ENCODE measurements around the gene MPHOSPH9. TPM values are rescaled to one million over a fixed set of nuclear protein-coding genes. Genes with fewer than 3 reads are reported as not detected.

MPHOSPH9 gene
- total RNA-seq, 1 experiment from 2014 or later: 72.3 TPM

DNA sequence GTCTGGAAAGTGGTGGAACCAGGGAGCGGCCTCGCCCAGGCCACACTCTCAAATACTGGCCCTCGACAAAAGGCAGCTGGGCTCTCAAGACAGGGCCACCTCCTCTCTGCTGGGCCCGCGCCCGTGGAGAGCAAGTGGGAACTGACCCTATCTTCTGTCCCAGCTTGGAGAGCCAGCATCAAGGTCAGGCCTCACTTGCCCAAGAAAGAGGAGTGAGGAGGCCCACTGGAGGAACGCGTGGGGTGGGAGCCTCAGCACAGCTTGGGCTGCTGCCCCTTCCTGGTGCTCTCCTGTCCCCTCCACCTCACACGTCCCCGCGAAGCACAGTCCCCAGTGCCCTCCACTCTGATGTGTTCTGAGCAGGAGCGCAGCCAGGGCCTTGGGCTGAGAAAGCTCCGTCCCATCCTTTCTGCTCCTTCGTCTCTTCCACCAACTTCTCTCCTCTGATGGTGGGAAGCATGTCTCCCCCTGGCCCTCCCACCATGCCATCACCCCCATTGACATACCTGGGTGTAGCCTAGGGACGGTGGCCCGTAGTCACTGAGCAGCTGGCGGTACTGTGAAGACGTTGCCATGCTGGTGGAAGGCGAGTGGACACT lies 33.8 kb upstream of the MPHOSPH9 start:
- Histone ChIP-seq H3K4me1 (ENCODE audit: control insufficient read depth, insufficient read depth, low read length) (peaks cover 5% of the 10 kb centered on the region), H3K27ac (ENCODE audit: low read length) (no peak overlapping the region), H3K27me3 (ENCODE audit: control insufficient read depth, insufficient read depth, low read length) (no peaks in the 10 kb centered on the region), H3K36me3 (ENCODE audit: control insufficient read depth, insufficient read depth, low read length) (no peaks in the 10 kb centered on the region; the same call in 1 of the 2 replicates), H3K4me3 (ENCODE audit: low read depth in 2 of 2, low read length in 2 of 2) (no peak overlapping the region), H3K9me3 (ENCODE audit: control insufficient read depth, insufficient read depth, low read depth, low read length) (no peaks in the 10 kb centered on the region)
- no peak for DNase-seq (ENCODE audit: low read depth, low spot score)
- ATAC-seq: no peak
- ChIA-PET POLR2A (no interaction called here), CTCF (no interaction called here)
- intact Hi-C loops (cut with micrococcal nuclease; ENCODE audit: unreplicated experiment) (no loop called here), in situ Hi-C loops (cut with HindIII; ENCODE audit: low pct_unique_long_range_greater_than_20kb, low sequenced_read_pairs) (no loop called here)
- no peak for TF ChIP-seq TCF7L2 (IDR thresholded peaks at IDR 0.05; ENCODE audit: low read depth, low read length)
- TF ChIP-seq, protein P1, sequence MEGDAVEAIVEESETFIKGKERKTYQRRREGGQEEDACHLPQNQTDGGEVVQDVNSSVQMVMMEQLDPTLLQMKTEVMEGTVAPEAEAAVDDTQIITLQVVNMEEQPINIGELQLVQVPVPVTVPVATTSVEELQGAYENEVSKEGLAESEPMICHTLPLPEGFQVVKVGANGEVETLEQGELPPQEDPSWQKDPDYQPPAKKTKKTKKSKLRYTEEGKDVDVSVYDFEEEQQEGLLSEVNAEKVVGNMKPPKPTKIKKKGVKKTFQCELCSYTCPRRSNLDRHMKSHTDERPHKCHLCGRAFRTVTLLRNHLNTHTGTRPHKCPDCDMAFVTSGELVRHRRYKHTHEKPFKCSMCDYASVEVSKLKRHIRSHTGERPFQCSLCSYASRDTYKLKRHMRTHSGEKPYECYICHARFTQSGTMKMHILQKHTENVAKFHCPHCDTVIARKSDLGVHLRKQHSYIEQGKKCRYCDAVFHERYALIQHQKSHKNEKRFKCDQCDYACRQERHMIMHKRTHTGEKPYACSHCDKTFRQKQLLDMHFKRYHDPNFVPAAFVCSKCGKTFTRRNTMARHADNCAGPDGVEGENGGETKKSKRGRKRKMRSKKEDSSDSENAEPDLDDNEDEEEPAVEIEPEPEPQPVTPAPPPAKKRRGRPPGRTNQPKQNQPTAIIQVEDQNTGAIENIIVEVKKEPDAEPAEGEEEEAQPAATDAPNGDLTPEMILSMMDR (IDR thresholded peaks at IDR 0.05): no peak
- no peak for TF ChIP-seq POLR2AphosphoS5 (IDR thresholded peaks at IDR 0.05; ENCODE audit: low read depth, low read length)
- no TSS peak for BruUV-seq (replicated peaks)

DNA sequence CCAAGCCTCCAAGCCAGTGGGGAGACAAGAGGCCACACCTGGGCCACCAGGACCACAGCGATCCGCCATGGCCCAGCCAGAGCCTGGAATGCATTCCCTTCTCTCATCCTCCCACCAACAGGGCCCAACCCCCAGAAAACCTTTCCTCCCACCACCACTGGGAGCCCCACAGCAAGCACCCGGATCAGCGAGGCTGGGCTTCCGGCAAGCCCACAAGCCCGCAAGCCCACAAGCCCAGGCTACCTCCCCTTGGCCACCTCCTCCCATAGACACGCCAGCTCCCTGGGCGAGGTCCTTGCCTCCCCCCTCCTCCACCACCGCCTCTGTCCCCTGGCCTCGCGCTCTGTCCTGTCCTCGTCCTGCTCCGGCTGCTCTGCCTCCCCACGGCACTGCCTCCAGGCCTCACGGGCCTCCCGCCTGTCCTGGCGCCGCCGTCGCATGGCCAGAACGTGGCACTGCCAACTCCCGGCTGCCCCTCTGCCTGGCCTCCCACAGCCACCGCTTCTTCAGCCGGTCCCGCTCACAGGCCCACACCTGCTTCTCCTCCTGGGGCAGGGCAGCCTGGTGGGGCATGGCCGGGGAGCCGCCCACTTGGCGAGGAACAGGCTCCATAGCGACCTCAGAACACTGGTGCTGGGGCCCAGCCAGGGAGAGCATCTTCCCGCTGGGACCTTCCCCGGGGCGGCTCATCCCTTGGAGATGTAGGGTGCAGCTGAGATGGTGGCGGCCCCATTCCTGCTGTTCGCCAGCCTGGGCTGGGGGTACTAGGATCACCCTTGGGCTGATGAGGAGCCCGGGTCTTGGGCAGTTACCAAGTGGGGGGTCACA lies 33.1 kb upstream of the MPHOSPH9 start:
- ATAC-seq: no peak
- BruUV-seq (replicated peaks): no TSS peak

More for the DNA sequence above, 33.1 kb upstream of the MPHOSPH9 start:
- TF ChIP-seq, protein P1 (IDR thresholded peaks at IDR 0.05): no peak
- TF ChIP-seq SIN3A (IDR thresholded peaks at IDR 0.05; ENCODE audit: borderline replicate concordance, insufficient read depth, low read depth, low read length): no peak
- TF ChIP-seq POLR2AphosphoS5 (IDR thresholded peaks at IDR 0.05; ENCODE audit: low read depth, low read length): no peak
- no peak for TF ChIP-seq TCF7L2 (IDR thresholded peaks at IDR 0.05; ENCODE audit: low read depth, low read length)
- TF ChIP-seq, protein P2, sequence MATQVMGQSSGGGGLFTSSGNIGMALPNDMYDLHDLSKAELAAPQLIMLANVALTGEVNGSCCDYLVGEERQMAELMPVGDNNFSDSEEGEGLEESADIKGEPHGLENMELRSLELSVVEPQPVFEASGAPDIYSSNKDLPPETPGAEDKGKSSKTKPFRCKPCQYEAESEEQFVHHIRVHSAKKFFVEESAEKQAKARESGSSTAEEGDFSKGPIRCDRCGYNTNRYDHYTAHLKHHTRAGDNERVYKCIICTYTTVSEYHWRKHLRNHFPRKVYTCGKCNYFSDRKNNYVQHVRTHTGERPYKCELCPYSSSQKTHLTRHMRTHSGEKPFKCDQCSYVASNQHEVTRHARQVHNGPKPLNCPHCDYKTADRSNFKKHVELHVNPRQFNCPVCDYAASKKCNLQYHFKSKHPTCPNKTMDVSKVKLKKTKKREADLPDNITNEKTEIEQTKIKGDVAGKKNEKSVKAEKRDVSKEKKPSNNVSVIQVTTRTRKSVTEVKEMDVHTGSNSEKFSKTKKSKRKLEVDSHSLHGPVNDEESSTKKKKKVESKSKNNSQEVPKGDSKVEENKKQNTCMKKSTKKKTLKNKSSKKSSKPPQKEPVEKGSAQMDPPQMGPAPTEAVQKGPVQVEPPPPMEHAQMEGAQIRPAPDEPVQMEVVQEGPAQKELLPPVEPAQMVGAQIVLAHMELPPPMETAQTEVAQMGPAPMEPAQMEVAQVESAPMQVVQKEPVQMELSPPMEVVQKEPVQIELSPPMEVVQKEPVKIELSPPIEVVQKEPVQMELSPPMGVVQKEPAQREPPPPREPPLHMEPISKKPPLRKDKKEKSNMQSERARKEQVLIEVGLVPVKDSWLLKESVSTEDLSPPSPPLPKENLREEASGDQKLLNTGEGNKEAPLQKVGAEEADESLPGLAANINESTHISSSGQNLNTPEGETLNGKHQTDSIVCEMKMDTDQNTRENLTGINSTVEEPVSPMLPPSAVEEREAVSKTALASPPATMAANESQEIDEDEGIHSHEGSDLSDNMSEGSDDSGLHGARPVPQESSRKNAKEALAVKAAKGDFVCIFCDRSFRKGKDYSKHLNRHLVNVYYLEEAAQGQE (IDR thresholded peaks at IDR 0.05; ENCODE audit: insufficient read depth in 1 of 2, low read depth in 2 of 2, low read length in 1 of 2): no peak
- CTCF ChIA-PET: interaction anchor here (0.7 kb wide), 1 partner anchor 86 kb away, joined by 3 read pairs; no protein-coding TSS in a partner anchor
- POLR2A ChIA-PET: no interaction called here
- DNase-seq (ENCODE audit: low read depth, low spot score): no peak
- no peaks in the 10 kb centered on the region for H3K27me3 ChIP-seq (ENCODE audit: control insufficient read depth, insufficient read depth, low read length)
- no peak overlapping the region for H3K27ac ChIP-seq (ENCODE audit: low read length)
- H3K9me3 ChIP-seq (ENCODE audit: control insufficient read depth, insufficient read depth, low read depth, low read length): no peaks in the 10 kb centered on the region
- H3K4me3 ChIP-seq (ENCODE audit: low read depth in 2 of 2, low read length in 2 of 2): no peak overlapping the region
- in situ Hi-C loops (cut with HindIII; ENCODE audit: low pct_unique_long_range_greater_than_20kb, low sequenced_read_pairs) (no loop called here), intact Hi-C loops (cut with micrococcal nuclease; ENCODE audit: unreplicated experiment) (no loop called here)
- H3K36me3 ChIP-seq (ENCODE audit: control insufficient read depth, insufficient read depth, low read length): no peaks in the 10 kb centered on the region; the same call in 1 of the 2 replicates
- peaks cover 5% of the 10 kb centered on the region for H3K4me1 ChIP-seq (ENCODE audit: control insufficient read depth, insufficient read depth, low read length)
